Activated B cell treated with CpG ODN at 0.5 μM for 24 hours (primary cell): Measurements from ENCODE around the gene FETUB. TPM values are rescaled to one million over a fixed set of nuclear protein-coding genes. Genes with fewer than 3 reads are reported as not detected.

ENCODE experiments used
- ATAC-seq: fragments of 200-7000 bp; cut with Tn5 transposase; one replicate; pipeline ENCODE4 v1.10.0; 2021; ENCODE audit warnings: low read depth, mild to moderate bottlenecking, moderate library complexity
- CTCF ChIA-PET: fragments of 350-600 bp; sonication (Branson Sonifier 250); formaldehyde crosslinking; loops from one replicate; lab custom pipeline; 2021; ENCODE audit warnings: antibody characterized with exemption; lab: Charles Lee
- POLR2A ChIA-PET: fragments of 350-600 bp; sonication (Branson Sonifier 250); formaldehyde crosslinking; loops from one replicate; lab custom pipeline; 2021; ENCODE audit warnings: antibody characterized with exemption; lab: Charles Lee
- DNase-seq: peaks from one replicate; pipeline ENCODE4 v3.0.0; 2022
- H3K27ac Mint-ChIP-seq: one replicate; pipeline ENCODE4 v1.8.0; 2020; ENCODE audit warnings: mixed read lengths
- H3K27me3 Mint-ChIP-seq: one replicate; pipeline ENCODE4 v1.8.0; 2021; ENCODE audit warnings: mixed read lengths
- H3K36me3 Mint-ChIP-seq: one replicate; pipeline ENCODE4 v1.8.0; 2021; ENCODE audit warnings: low read depth, mixed read lengths
- H3K4me1 Mint-ChIP-seq: one replicate; pipeline ENCODE4 v1.8.0; 2021; ENCODE audit warnings: mixed read lengths
- H3K4me3 Mint-ChIP-seq: one replicate; pipeline ENCODE4 v1.8.0; 2020; ENCODE audit warnings: mild to moderate bottlenecking, mixed read lengths
- H3K9me3 Mint-ChIP-seq: one replicate; pipeline ENCODE4 v1.8.0; 2020; ENCODE audit warnings: mixed read lengths
- CTCF ChIP-seq: fragments of 200-600 bp; IDR thresholded peaks from one replicate; pipeline ENCODE4 v1.8.0; 2022; ENCODE audit warnings: antibody characterized with exemption, mild to moderate bottlenecking
- intact Hi-C: fragments of 100-400 bp; cut with micrococcal nuclease; formaldehyde crosslinking; loops from one replicate; pipeline ENCODE4 v1.15.1; 2024
- total RNA-seq: library from RNA; stranded (reverse); gene quantifications from 2 replicates; pipeline ENCODE4 v1.2.3, GENCODE V29; 2022

Gene FETUB
- total RNA-seq, 1 donor from 2014 or later: not detected

DNA sequence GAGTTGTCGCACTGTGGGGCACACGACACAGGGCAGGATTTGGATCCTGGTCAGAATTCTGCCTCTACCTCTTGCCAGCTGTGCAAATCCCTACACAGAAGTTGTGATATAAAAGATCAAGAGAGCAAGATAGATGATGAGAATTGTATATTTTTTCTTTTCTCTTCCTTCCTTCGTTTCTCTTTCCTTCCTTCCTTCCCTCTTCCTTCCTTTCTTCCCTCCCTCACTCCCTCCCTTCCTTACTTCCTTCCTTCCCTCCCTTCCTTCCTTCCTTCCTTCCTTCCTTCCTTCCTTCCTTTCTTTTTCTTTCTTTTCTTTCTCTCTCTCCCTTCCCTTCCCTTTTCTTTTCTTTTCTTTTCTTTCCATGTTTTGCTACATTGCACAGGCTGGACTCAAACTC lies 39.3 kb upstream of the FETUB start:
- CTCF ChIA-PET: no interaction called here
- no peak overlapping the region for H3K27ac Mint-ChIP-seq
- intact Hi-C loops: no loop called here

GRCh38 chr3:186603159-186603558 lies 37.0 kb upstream of the FETUB start:
- no peaks in the 10 kb centered on the region for H3K36me3 Mint-ChIP-seq
- no peak for TF ChIP-seq CTCF
- POLR2A ChIA-PET: no interaction called here
- ATAC-seq: no peak
- no peak overlapping the region for H3K27ac Mint-ChIP-seq
- no peak overlapping the region for H3K4me3 Mint-ChIP-seq
- H3K9me3 Mint-ChIP-seq: no peaks in the 10 kb centered on the region
- DNase-seq: no peak
- CTCF ChIA-PET: interaction anchor here (1.4 to 1.8 kb wide), 2 partner anchors 12 to 14 kb away, joined by 4 read pairs; no protein-coding TSS in a partner anchor
- H3K4me1 Mint-ChIP-seq: no peaks in the 10 kb centered on the region
- intact Hi-C loops: no loop called here
- peaks cover 6% of the 10 kb centered on the region for H3K27me3 Mint-ChIP-seq

More for the DNA sequence above, 39.3 kb upstream of the FETUB start:
- H3K4me3 Mint-ChIP-seq: no peak overlapping the region
- ATAC-seq (no peak), DNase-seq (no peak)
- H3K9me3 Mint-ChIP-seq: no peaks in the 10 kb centered on the region
- no peaks in the 10 kb centered on the region for H3K36me3 Mint-ChIP-seq
- no peaks in the 10 kb centered on the region for H3K4me1 Mint-ChIP-seq
- peaks cover 7% of the 10 kb centered on the region for H3K27me3 Mint-ChIP-seq
- TF ChIP-seq CTCF: no peak
- POLR2A ChIA-PET: no interaction called here

GRCh38 chr3:186605078-186605477 lies 35.1 kb upstream of the FETUB start:
- no peaks in the 10 kb centered on the region for H3K36me3 Mint-ChIP-seq
- ChIA-PET CTCF (interaction anchor here (1.3 to 1.5 kb wide), 2 partner anchors 12 to 622 kb away, joined by 3 to 4 read pairs; no protein-coding TSS in a partner anchor), POLR2A (no interaction called here)

DNA sequence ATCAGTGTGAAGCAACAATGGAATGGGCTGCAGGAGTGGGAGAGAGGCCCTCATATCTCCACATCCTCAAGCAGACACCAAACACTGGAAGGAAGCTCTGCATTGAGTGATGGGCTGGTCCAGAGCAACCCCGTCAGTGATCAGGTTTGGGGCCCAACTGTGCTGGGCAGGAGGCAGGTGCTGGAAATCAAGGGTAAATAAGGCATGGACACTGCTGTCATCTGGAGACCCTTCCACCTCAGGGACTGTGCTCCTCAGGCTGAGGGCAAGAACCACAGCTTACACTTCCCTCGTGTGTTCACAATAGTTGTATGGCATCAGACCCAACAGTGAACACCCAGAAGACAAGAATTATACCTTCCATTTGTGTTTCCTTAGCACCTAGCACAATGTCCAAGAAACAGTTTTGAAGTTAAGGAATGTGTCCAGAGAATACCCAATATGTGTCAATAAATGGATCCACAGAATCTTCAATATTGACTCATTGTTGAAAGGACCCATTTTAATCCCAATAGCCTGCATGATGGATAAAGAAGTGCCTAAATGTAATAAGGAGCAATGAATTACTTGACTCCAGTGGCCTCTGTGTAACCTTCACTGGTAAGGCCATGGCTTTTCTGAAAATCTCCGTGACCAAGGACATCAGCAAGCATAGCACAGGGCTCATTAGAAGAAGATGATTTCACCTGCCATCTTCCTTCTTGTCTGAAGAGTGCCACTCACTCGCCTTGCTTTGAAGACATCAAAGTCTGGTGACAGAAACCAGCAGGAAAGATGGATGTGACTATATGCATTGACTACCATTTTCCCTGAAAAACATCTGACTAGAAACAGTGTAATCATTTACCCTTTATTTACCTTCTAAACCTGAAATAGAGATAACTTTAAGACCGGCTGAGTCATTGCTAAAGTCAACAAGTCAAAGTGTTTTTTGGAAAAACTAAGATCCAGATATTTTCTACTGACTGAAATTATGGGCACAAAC lies 34.3 kb upstream of the FETUB start:
- Mint-ChIP-seq H3K4me1 (no peaks in the 10 kb centered on the region), H3K27me3 (peaks cover 6% of the 10 kb centered on the region), H3K27ac (no peak overlapping the region), H3K4me3 (no peak overlapping the region), H3K36me3 (no peaks in the 10 kb centered on the region), H3K9me3 (no peaks in the 10 kb centered on the region)
- ATAC-seq (no peak), DNase-seq (no peak)
- CTCF ChIA-PET: no interaction called here
- POLR2A ChIA-PET: no interaction called here
- TF ChIP-seq CTCF: no peak
- intact Hi-C loops: no loop called here

More at GRCh38 chr3:186605078-186605477, 35.1 kb upstream of the FETUB start:
- no peak for DNase-seq
- Mint-ChIP-seq H3K27me3 (peaks cover 6% of the 10 kb centered on the region), H3K27ac (no peak overlapping the region), H3K4me3 (no peak overlapping the region), H3K9me3 (no peaks in the 10 kb centered on the region), H3K4me1 (no peaks in the 10 kb centered on the region)
- no peak for ATAC-seq
- TF ChIP-seq CTCF: no peak
- intact Hi-C loops: no loop called here

GRCh38 chr3:186608624-186609215 lies 31.5 kb upstream of the FETUB start:
- DNase-seq: no peak
- no peak overlapping the region for H3K27ac Mint-ChIP-seq
- H3K9me3 Mint-ChIP-seq: no peaks in the 10 kb centered on the region
- no peaks in the 10 kb centered on the region for H3K36me3 Mint-ChIP-seq
- ChIA-PET POLR2A (no interaction called here), CTCF (interaction anchor here (2.7 kb wide), 1 partner anchor 8 kb away, joined by 14 read pairs; no protein-coding TSS in a partner anchor)
- intact Hi-C loops: no loop called here
- H3K27me3 Mint-ChIP-seq: peaks cover 17% of the 10 kb centered on the region
- ATAC-seq: no peak
- H3K4me3 Mint-ChIP-seq: no peak overlapping the region
- no peak for TF ChIP-seq CTCF
- no peaks in the 10 kb centered on the region for H3K4me1 Mint-ChIP-seq
